ENCODE results near the gene CADPS. TPM values are rescaled to one million over a fixed set of nuclear protein-coding genes. Genes with fewer than 3 reads are reported as not detected.

CADPS gene
- total RNA-seq, 2 donors from 2014 or later, result 11.7 to 20.8 TPM

- Mint-ChIP-seq H3K9me3 (no peaks in the 10 kb centered on the region), H3K36me3 (ENCODE audit: low read depth) (no peaks in the 10 kb centered on the region), H3K4me1 (peaks cover 28% of the 10 kb centered on the region), H3K27me3 (ENCODE audit: insufficient read depth) (no peaks in the 10 kb centered on the region), H3K27ac (no peak overlapping the region), H3K4me3 (no peak overlapping the region)
- Histone ChIP-seq H3K9ac (ENCODE audit: extremely low read depth, low read length, poor library complexity, severe bottlenecking) (no peak overlapping the region), H3K4me1 (ENCODE audit: control insufficient read depth, insufficient read depth, low read length) (peaks cover 6% of the 10 kb centered on the region), H3K9me3 (ENCODE audit: control insufficient read depth, low read length) (no peaks in the 10 kb centered on the region), H3K27ac (ENCODE audit: low read depth, low read length) (no peak overlapping the region), H3K4me3 (ENCODE audit: low read length) (no peak overlapping the region), H3K36me3 (ENCODE audit: control insufficient read depth, insufficient read depth, low read length) (no peaks in the 10 kb centered on the region), H3K27me3 (ENCODE audit: control insufficient read depth, insufficient read depth, low read length, poor library complexity, severe bottlenecking) (no peaks in the 10 kb centered on the region)
- no peak for DNase-seq
- WGBS, 2 experiments (ENCODE audit: insufficient coverage in 1 of 2, insufficient read length in 1 of 2), result 91 to 100% methylated on average over 1 to 2 of the region's 3 CpGs
- no peak for TF ChIP-seq CTCF (conservative IDR thresholded peaks at IDR 0.05)
Observed at GRCh38 chr3:62501289-62501668, 373.9 kb downstream of the CADPS start.

GRCh38 chr3:62500556-62501288, 374.5 kb downstream of the CADPS start:
- H3K4me1 ChIP-seq (ENCODE audit: control insufficient read depth, insufficient read depth, low read length), result peaks cover 6% of the 10 kb centered on the region
- H3K9ac ChIP-seq (ENCODE audit: extremely low read depth, low read length, poor library complexity, severe bottlenecking), result no peak overlapping the region
- DNase-seq, result peak; percentile 66
- Mint-ChIP-seq H3K36me3 (ENCODE audit: low read depth) (no peaks in the 10 kb centered on the region), H3K9me3 (no peaks in the 10 kb centered on the region), H3K27me3 (ENCODE audit: insufficient read depth) (no peaks in the 10 kb centered on the region), H3K4me3 (no peak overlapping the region), H3K27ac (no peak overlapping the region), H3K4me1 (peaks cover 28% of the 10 kb centered on the region)
- TF ChIP-seq CTCF (conservative IDR thresholded peaks at IDR 0.05), result peak; percentile 59
- H3K27me3 ChIP-seq (ENCODE audit: control insufficient read depth, insufficient read depth, low read length, poor library complexity, severe bottlenecking), result no peaks in the 10 kb centered on the region
- H3K27ac ChIP-seq (ENCODE audit: low read depth, low read length), result no peak overlapping the region
- no peaks in the 10 kb centered on the region for H3K36me3 ChIP-seq (ENCODE audit: control insufficient read depth, insufficient read depth, low read length)
- 92 to 100% methylated on average over 2 of the region's 2 CpGs for WGBS, 2 experiments (ENCODE audit: insufficient coverage in 1 of 2, insufficient read length in 1 of 2)
- H3K9me3 ChIP-seq (ENCODE audit: control insufficient read depth, low read length), result no peaks in the 10 kb centered on the region
- H3K4me3 ChIP-seq (ENCODE audit: low read length), result no peak overlapping the region

GRCh38 chr3:62497156-62497555, 378.1 kb downstream of the CADPS start:
- Mint-ChIP-seq H3K36me3 (ENCODE audit: low read depth) (no peaks in the 10 kb centered on the region), H3K27me3 (ENCODE audit: insufficient read depth) (no peaks in the 10 kb centered on the region), H3K9me3 (no peaks in the 10 kb centered on the region), H3K27ac (no peak overlapping the region), H3K4me3 (no peak overlapping the region), H3K4me1 (peaks cover 8% of the 10 kb centered on the region)
- Histone ChIP-seq H3K27ac (ENCODE audit: low read depth, low read length) (no peak overlapping the region), H3K4me1 (ENCODE audit: control insufficient read depth, insufficient read depth, low read length) (no peaks in the 10 kb centered on the region), H3K9ac (ENCODE audit: extremely low read depth, low read length, poor library complexity, severe bottlenecking) (no peak overlapping the region), H3K36me3 (ENCODE audit: control insufficient read depth, insufficient read depth, low read length) (no peaks in the 10 kb centered on the region), H3K4me3 (ENCODE audit: low read length) (no peak overlapping the region), H3K27me3 (ENCODE audit: control insufficient read depth, insufficient read depth, low read length, poor library complexity, severe bottlenecking) (no peaks in the 10 kb centered on the region), H3K9me3 (ENCODE audit: control insufficient read depth, low read length) (no peaks in the 10 kb centered on the region)
- WGBS, 2 experiments (ENCODE audit: insufficient coverage in 1 of 2, insufficient read length in 1 of 2), result 83 to 84% methylated on average over 5 of the region's 5 CpGs
- no peak for DNase-seq
- no peak for TF ChIP-seq CTCF (conservative IDR thresholded peaks at IDR 0.05)

Measured in endodermal cell (in vitro differentiated cells).